ENCODE data around the gene USP44. TPM values are rescaled to one million over a fixed set of nuclear protein-coding genes. Genes with fewer than 3 reads are reported as not detected.

Gene USP44
- 0.63 and 0.85 TPM in 2 replicates for total RNA-seq

GRCh38 chr12:95551305-95551704 is at the start of gene USP44:
Gene USP44 (minus strand): TSS chr12:95551476. CDS start chr12:95534256, 17,220 bp downstream.

GRCh38 chr12:95473884-95474659 is 77.2 kb downstream of the USP44 start, which contains the start of gene METAP2:
Gene METAP2 (plus strand): TSS chr12:95474152. CDS start chr12:95474180, 28 bp downstream.

Other genes with a start within 250 kb of the USP44 start
- 74.9 and 78.9 TPM in 2 replicates for gene METAP2, start 77.3 kb downstream of the USP44 start, total RNA-seq
- gene NTN4, start 239.3 kb upstream of the USP44 start, total RNA-seq = 92.9 and 390 TPM in 2 replicates

All from endothelial cell of coronary artery (primary cell).